ENCODE measurements around the gene MYLK.

The MYLK gene

GRCh38 chr3:123871946-123872345 lies 12.2 kb downstream of the MYLK start:
- DNase-seq, result no peak

- peak in 1 of 5 donors; percentile 27 for DNase-seq
Measured at GRCh38 chr3:123870033-123870432, 14.1 kb downstream of the MYLK start.

DNA sequence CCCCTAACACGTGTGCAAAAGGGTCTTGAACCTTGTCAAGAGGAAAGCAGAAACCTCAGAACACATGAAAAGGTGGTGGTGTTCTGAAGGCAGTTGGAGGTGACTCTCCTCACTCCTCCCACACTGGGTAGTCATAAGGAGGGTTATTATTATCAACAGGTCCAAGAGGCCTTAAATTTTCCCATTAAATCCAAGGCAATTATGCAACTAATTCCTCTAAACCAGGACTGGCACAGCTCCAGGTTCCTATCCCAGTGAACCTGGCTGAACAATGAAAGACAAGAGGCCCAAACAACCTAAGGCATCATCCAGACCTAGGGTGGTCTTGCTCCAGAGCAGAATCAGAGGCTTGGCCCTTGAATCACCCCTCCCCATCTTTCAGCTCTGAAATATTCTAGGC lies 15.0 kb downstream of the MYLK start:
- no peak for DNase-seq

GRCh38 chr3:123864706-123865105 lies 19.4 kb downstream of the MYLK start:
- DNase-seq, result no peak

GRCh38 chr3:123862152-123862551 lies 22.0 kb downstream of the MYLK start:
- no peak for DNase-seq

GRCh38 chr3:123861081-123861836 lies 22.9 kb downstream of the MYLK start:
- DNase-seq, result no peak

DNA sequence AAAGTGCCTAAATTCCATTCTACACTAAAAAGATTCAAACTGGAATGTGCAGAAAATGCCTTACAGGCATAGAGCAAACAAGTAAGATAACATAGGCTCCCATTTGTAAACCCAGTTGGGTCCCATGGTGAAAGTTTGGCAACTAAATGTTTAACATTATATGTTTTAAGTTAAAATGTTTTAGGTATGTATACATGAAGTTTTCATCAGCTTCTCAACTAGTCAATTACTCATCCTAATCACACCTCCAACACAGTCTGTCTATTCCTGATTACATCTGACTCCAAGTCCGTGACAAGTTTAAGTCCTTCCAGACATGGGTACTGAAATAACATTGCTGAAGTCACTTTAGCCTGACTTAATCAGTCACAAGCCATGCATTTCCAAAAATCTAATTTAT lies 25.0 kb downstream of the MYLK start:
- DNase-seq, result no peak

- peak in 1 of 5 donors; percentile 19 for DNase-seq
Measured at GRCh38 chr3:123854905-123855304, 29.2 kb downstream of the MYLK start.

DNA sequence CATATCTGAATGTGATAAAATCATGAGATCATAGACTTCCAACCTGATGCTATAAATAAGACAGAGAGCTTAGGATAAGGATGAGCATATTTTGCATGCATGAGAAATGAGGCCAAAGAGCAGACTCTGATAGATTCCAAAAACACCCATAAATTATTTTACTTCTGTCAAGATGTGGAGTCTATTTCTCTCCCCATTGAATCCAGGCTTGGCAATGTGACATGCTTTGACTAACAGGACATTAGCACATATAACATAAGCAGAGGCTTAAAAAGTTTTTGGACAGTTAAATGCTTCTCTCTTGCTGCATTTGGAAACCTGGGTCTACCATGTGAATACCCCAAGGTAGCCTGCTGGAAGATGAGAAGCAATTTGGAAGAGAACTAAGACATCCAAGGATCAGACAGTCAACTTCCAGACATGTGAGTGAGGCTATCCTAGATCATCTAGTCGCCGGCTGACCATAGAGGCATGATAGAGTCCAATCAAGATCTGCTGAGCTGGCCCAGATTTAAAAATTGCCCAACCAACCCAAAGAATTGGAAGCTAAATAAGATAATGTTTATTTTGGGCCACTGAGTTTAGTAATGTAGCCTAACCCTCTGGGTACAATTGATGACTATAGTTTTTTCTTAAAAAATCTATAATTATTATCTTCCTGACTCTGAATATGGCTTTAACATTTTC lies 30.3 kb downstream of the MYLK start:
- DNase-seq, result no peak

GRCh38 chr3:123847209-123847608 lies 36.9 kb downstream of the MYLK start:
- DNase-seq, result no peak

DNA sequence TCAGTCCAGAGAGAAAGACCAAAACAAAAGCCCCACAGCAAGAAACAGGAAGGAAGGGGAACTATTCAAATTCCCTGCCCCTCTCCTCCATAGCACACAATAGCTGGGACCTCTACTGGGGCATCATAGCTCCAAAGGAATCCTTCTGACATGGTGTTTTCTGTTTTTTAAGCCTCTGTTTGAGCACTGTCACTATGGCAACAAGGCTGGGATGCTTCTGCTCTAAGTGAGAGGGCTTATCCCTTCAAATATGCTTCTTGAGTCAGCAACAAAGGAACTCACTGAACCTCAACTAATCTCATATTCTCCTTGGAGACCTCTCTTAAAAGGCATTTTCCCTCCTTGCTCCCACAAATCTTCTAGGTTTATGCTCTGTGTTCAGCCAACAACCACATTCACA lies 40.5 kb downstream of the MYLK start:
- no peak for DNase-seq

GRCh38 chr3:123842711-123843110 lies 41.4 kb downstream of the MYLK start:
- DNase-seq, result no peak

- DNase-seq, result no peak
Measured at GRCh38 chr3:123841476-123842238, 42.5 kb downstream of the MYLK start.

GRCh38 chr3:123840961-123841360 lies 43.2 kb downstream of the MYLK start:
- DNase-seq, result no peak

DNA sequence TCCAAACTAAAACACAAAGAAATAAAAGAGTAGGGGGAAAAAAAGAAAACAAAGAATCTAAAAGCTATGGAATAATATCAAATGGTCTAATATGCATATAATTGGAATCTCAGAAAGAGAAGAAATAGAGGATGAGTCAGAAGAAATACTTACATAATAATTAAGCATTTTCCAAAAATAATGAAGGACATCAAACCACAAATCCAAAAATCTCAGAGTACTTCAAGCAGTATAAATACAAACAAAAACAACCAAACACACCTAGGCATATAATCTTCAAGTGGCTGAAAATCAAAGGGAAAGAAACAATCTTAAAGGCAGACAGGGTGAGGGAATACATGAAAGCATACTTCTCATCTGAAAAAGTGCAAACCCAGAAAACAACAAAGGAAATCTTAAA lies 46.3 kb downstream of the MYLK start:
- DNase-seq, result no peak

DNA sequence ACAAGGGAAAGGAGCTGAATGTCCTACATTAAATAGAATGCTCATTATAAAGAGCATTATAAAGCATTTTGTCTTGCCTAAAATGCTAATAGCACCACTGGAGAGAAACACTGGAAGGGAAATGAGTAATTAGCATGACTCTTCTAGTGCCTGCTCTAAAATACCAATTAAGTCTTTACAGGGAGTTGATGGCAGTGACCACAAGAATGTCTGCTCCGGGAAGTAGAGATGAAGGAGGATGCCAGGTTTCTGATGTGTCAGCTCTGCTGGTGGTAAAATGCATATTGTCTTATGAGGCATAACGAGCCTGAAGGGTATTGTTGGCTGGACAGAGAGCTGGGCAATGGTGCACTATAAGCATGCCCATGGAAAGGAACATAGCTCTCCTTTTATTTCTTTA lies 49.5 kb downstream of the MYLK start:
- no peak for DNase-seq

DNA sequence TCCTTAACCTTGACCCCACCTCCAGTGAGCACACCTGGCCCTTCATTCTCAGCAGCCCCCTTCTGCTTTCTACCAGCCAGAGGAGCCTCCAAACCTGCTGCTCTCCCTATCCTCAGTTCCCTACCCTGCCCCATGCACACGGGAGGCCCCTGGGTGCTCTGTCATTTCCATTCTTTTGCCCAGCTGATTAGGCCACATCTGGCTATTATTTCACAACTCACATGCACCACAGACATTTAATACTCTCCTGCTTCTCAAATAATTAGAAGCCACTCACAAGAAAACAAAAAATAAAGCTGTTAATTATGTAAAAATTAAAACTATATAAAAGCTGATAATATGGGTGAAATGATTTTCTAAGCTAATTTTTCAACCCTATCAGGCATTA lies 50.7 kb downstream of the MYLK start:
- no peak for DNase-seq

DNA sequence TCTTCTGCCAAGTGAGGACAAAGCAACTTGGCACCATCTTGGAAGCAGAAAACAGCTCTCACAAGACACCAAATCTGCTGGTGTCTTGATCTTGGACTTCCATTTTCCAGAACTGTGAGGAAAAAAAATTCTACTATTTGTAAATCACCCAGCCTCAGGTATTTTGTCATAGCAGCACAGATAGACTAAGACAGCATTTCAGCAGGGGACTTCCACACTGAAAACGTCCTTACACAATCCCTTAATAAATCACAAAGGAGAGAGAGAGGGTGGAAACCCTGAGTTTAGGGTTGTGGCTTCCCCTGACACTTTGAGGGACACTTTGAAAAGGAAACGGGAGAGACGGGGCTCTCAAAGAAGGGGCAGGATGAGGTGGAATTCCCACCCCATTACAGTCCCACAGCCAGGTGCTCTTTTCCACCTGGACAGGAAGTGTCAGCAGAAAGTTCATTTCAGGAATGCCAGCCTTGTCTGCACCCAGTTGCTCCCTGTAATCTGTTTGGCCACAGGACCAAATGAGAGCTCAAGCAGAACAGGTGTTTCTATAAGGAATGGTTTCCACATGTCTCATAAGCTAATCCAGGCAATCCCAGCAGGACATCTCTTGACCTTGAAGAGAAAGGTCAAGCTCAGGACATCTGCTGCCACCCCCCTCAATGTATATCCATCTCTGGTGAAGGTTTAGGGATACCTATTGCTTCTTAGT lies 51.3 kb downstream of the MYLK start:
- no peak for DNase-seq

DNA sequence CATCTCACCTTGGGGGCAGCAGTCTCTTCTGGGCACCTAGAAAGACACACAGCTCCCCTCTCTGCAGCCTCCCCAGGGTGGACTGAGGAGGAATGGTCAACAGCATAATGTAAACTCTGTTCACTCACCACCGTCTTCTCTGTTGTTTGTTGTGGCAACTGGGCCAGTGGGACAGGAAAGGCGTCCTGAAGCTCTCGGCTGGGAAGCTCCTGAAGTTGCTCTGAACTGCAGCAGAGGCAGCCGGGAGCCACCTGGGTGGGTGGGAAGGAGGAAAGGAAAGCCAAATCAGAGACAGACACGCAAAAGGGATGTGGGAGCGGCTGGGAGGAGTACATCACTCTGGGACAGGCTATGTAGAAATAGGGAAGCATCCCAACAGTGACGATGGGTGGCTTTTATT lies 52.7 kb downstream of the MYLK start:
- no peak for DNase-seq

DNA sequence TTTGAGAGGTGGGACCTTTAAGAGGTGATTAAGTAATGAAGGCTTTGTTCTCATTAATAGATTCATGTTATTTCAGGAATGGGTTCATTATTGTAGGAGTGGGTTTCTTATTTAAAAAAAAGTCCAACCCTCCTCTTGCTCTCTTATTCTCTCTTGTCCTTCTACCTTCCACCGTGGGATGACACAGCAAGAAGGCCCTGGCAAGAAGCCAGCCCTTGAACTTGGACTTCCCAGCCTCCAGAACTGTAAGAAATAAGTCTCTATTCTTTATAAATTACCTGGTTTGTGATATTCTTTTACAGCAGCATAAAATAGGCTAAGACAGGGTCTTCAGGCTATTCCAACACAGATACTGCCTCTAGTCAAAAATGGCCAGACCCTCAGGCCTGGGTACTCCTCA lies 62.2 kb downstream of the MYLK start:
- no peak for DNase-seq

DNA sequence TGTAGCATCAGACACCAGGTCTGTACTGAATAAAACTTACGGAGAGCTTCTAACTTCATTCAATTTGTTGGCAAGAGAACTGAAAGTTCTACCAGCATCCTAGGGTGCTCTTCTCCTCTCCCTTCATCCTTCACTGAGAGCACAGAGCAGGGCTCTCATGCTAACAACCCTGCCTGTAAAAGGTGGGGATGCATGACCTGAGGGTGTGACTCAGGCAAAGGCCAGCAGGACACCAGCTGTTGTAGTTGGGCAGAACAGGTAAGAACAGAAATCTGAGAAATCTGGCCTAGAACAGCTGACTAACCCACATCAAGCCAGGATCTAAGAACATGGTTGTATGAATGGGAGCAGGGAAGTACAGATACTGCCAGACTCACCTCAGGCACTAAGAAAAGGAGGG lies 64.2 kb downstream of the MYLK start:
- DNase-seq, result no peak

- DNase-seq, result no peak
Measured at GRCh38 chr3:123818921-123819429, 65.2 kb downstream of the MYLK start.

GRCh38 chr3:123818324-123818920 lies 65.7 kb downstream of the MYLK start:
- no peak for DNase-seq
